Measurements from ENCODE around the gene NTPCR.

NTPCR gene

GRCh38 chr1:232943679-232944252 lies 6.6 kb upstream of the NTPCR start:
- Mint-ChIP-seq H3K9me3 (no peaks in the 10 kb centered on the region), H3K27me3 (peaks cover 1% of the 10 kb centered on the region), H3K4me1 (peaks cover 32% of the 10 kb centered on the region), H3K4me3 (peak overlapping the region; percentile 42), H3K36me3 (no peaks in the 10 kb centered on the region), H3K27ac (peak overlapping the region; percentile 88)

GRCh38 chr1:232944347-232944746 lies 6.1 kb upstream of the NTPCR start:
- Mint-ChIP-seq H3K27ac (peak overlapping the region; percentile 79), H3K36me3 (no peaks in the 10 kb centered on the region), H3K4me1 (peaks cover 35% of the 10 kb centered on the region), H3K9me3 (no peaks in the 10 kb centered on the region), H3K4me3 (peak overlapping the region; percentile 57), H3K27me3 (peaks cover 1% of the 10 kb centered on the region)

GRCh38 chr1:232949636-232950196 lies 695 bp upstream of the NTPCR start:
- Mint-ChIP-seq H3K27ac (peak overlapping the region; percentile 93), H3K4me1 (peaks cover 49% of the 10 kb centered on the region), H3K36me3 (no peaks in the 10 kb centered on the region), H3K27me3 (no peaks in the 10 kb centered on the region), H3K9me3 (no peaks in the 10 kb centered on the region), H3K4me3 (peak overlapping the region; percentile 96)

- H3K4me1 Mint-ChIP-seq = peaks cover 49% of the 10 kb centered on the region
- H3K27me3 Mint-ChIP-seq = no peaks in the 10 kb centered on the region
- peak overlapping the region; percentile 96 for H3K27ac Mint-ChIP-seq
- peak overlapping the region; percentile 96 for H3K4me3 Mint-ChIP-seq
- no peaks in the 10 kb centered on the region for H3K36me3 Mint-ChIP-seq
- H3K9me3 Mint-ChIP-seq = no peaks in the 10 kb centered on the region
Observed at GRCh38 chr1:232951180-232951579, 769 bp downstream of the NTPCR start.

GRCh38 chr1:232951605-232952004 lies 1.2 kb downstream of the NTPCR start:
- H3K9me3 Mint-ChIP-seq = no peaks in the 10 kb centered on the region
- peaks cover 49% of the 10 kb centered on the region for H3K4me1 Mint-ChIP-seq
- H3K27ac Mint-ChIP-seq = peak overlapping the region; percentile 96
- no peaks in the 10 kb centered on the region for H3K36me3 Mint-ChIP-seq
- H3K27me3 Mint-ChIP-seq = no peaks in the 10 kb centered on the region
- peak overlapping the region; percentile 96 for H3K4me3 Mint-ChIP-seq

GRCh38 chr1:232952514-232953499 lies 2.4 kb downstream of the NTPCR start:
- peaks cover 52% of the 10 kb centered on the region for H3K4me1 Mint-ChIP-seq
- no peak overlapping the region for H3K27ac Mint-ChIP-seq
- no peaks in the 10 kb centered on the region for H3K27me3 Mint-ChIP-seq
- peak overlapping the region; percentile 96 for H3K4me3 Mint-ChIP-seq
- H3K9me3 Mint-ChIP-seq = peaks cover 5% of the 10 kb centered on the region
- H3K36me3 Mint-ChIP-seq = peaks cover 9% of the 10 kb centered on the region

- H3K36me3 Mint-ChIP-seq = peaks cover 26% of the 10 kb centered on the region
- peaks cover 45% of the 10 kb centered on the region for H3K4me1 Mint-ChIP-seq
- H3K4me3 Mint-ChIP-seq = no peak overlapping the region
- peaks cover 11% of the 10 kb centered on the region for H3K9me3 Mint-ChIP-seq
- no peaks in the 10 kb centered on the region for H3K27me3 Mint-ChIP-seq
- H3K27ac Mint-ChIP-seq = no peak overlapping the region
Observed at GRCh38 chr1:232954594-232955365, 4.4 kb downstream of the NTPCR start.

- peaks cover 11% of the 10 kb centered on the region for H3K9me3 Mint-ChIP-seq
- no peak overlapping the region for H3K4me3 Mint-ChIP-seq
- peaks cover 31% of the 10 kb centered on the region for H3K36me3 Mint-ChIP-seq
- H3K27me3 Mint-ChIP-seq = no peaks in the 10 kb centered on the region
- no peak overlapping the region for H3K27ac Mint-ChIP-seq
- peaks cover 42% of the 10 kb centered on the region for H3K4me1 Mint-ChIP-seq
Observed at GRCh38 chr1:232956081-232956480, 5.7 kb downstream of the NTPCR start.

- peaks cover 11% of the 10 kb centered on the region for H3K9me3 Mint-ChIP-seq
- no peaks in the 10 kb centered on the region for H3K27me3 Mint-ChIP-seq
- H3K27ac Mint-ChIP-seq = no peak overlapping the region
- peaks cover 39% of the 10 kb centered on the region for H3K4me1 Mint-ChIP-seq
- H3K4me3 Mint-ChIP-seq = no peak overlapping the region
- peaks cover 34% of the 10 kb centered on the region for H3K36me3 Mint-ChIP-seq
Observed at GRCh38 chr1:232958067-232958466, 7.7 kb downstream of the NTPCR start.

GRCh38 chr1:232962761-232963745 lies 12.6 kb downstream of the NTPCR start:
- Mint-ChIP-seq H3K27me3 (no peaks in the 10 kb centered on the region), H3K27ac (peak overlapping the region; percentile 27), H3K4me3 (peak overlapping the region; percentile 44), H3K9me3 (peaks cover 5% of the 10 kb centered on the region), H3K4me1 (peaks cover 42% of the 10 kb centered on the region), H3K36me3 (peaks cover 27% of the 10 kb centered on the region)

- H3K9me3 Mint-ChIP-seq = no peaks in the 10 kb centered on the region
- peaks cover 49% of the 10 kb centered on the region for H3K4me1 Mint-ChIP-seq
- no peak overlapping the region for H3K4me3 Mint-ChIP-seq
- H3K27me3 Mint-ChIP-seq = no peaks in the 10 kb centered on the region
- no peak overlapping the region for H3K27ac Mint-ChIP-seq
- peaks cover 24% of the 10 kb centered on the region for H3K36me3 Mint-ChIP-seq
Observed at GRCh38 chr1:232964601-232965000, 14.2 kb downstream of the NTPCR start.

- no peaks in the 10 kb centered on the region for H3K27me3 Mint-ChIP-seq
- peaks cover 49% of the 10 kb centered on the region for H3K4me1 Mint-ChIP-seq
- no peaks in the 10 kb centered on the region for H3K9me3 Mint-ChIP-seq
- no peak overlapping the region for H3K4me3 Mint-ChIP-seq
- peaks cover 29% of the 10 kb centered on the region for H3K36me3 Mint-ChIP-seq
- H3K27ac Mint-ChIP-seq = no peak overlapping the region
Observed at GRCh38 chr1:232965124-232965911, 14.9 kb downstream of the NTPCR start.

- Mint-ChIP-seq H3K4me3 (no peak overlapping the region), H3K4me1 (peaks cover 47% of the 10 kb centered on the region), H3K27ac (no peak overlapping the region), H3K36me3 (peaks cover 26% of the 10 kb centered on the region), H3K27me3 (no peaks in the 10 kb centered on the region), H3K9me3 (no peaks in the 10 kb centered on the region)
Observed at GRCh38 chr1:232965912-232966217, 15.5 kb downstream of the NTPCR start.

- Mint-ChIP-seq H3K4me1 (peaks cover 42% of the 10 kb centered on the region), H3K36me3 (peaks cover 30% of the 10 kb centered on the region), H3K27ac (no peak overlapping the region), H3K4me3 (no peak overlapping the region), H3K9me3 (peaks cover 4% of the 10 kb centered on the region), H3K27me3 (no peaks in the 10 kb centered on the region)
Observed at GRCh38 chr1:232966663-232967062, 16.3 kb downstream of the NTPCR start.

Measured in activated naive CD4-positive, alpha-beta T cell treated with anti-CD3 and anti-CD28 coated beads, Interleukin-2, amount 50 U/mL, for 24 hours (primary cell).